Stimulated activated CD8-positive, alpha-beta memory T cell treated with anti-CD3 and anti-CD28 coated beads, Interleukin-15, amount 100 ng/mL, for 24 hours (primary cell): ENCODE data around the gene HDAC10.

Source experiments
- DNase-seq: peaks from one replicate; pipeline ENCODE4 v3.0.0-alpha.2; 2020; ENCODE audit warnings: low read depth

The HDAC10 gene

DNA sequence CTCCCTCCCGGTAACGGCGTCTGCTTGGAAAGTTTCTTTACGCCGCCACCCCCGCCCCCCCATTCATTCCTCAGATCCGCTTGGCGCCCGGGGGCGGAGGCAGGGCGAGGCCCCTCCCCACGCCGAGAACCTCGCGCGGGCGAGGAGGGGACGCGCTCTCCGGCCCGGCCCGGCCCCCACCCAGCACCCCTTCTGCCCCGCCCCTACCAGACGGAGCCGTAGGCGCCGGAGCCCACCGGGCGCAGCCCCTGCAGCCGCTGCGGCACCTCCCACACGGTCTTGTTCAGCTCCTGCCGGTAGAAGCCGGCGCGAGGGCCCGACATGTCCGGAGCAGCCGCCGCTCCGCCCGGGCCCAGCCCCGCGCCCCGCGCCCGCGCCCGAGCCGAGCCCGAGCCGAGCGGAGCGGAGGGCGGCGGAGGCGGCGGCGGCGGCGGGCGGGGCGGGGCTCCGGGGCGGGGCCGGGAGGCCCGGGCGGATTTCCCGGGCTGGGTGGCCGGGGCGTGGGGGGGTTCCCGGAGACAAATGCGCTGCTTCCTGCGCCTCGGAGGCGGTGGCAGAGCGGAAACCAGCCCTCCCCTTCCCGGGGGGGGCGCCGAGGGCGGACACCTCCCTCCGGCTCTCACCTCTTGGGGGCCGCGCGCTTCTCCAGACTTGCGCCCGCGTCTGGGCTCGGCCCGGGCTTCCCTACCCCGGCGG is 19.1 kb upstream of the HDAC10 start, which contains the start of gene MAPK11:
Gene MAPK11, minus strand, starts transcription at position 411 of the 696 bp plus-strand sequence. Its CDS starts 88 bp downstream, at position 323.
- DNase-seq, result no peak

DNA sequence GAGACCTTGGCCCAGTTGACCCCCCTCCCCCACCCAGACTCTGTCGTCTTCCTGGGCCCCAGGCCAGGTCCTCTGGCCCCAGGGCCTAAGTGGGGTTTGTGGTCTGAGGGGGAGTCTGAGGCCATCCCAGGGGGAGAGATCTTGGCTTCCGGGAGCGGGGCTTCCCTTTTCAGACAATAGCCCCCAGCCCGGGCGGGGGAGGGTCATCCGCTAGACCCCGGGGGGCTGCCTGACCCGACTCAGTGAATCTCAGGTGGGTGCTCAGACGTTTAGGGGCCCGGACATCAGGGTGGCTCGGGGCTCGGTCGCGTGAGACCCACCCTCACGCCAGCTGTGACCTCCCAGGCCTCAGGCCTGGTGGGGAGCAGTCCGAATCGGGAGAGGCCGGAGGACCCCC is 18.5 kb upstream of the HDAC10 start:
- no peak for DNase-seq

DNA sequence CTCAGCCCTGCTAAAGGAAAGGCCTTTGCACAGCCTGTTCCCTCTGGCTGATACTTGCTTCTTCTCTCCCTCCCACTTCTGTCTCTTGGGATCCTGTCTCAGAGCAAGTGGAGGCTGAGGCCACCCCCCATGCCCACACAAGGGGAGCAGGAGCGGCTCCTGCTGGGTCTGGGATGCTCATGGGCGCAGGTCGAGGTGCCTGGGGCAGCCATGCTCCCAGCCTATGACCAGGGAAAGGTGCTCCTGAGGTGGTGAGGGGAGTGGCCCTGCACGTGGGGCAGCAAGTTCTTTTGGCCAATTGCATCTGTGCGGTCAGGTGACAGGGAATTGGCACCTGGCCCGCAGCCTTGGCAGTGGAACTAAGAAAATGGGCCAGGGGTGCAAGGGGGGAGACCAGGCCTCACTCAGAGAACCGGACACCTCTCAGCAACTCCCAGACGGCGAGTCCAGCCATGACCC is 17.6 kb upstream of the HDAC10 start:
- no peak for DNase-seq

GRCh38 chr22:50267591-50268390 is 16.7 kb upstream of the HDAC10 start:
- DNase-seq, result no peak

DNA sequence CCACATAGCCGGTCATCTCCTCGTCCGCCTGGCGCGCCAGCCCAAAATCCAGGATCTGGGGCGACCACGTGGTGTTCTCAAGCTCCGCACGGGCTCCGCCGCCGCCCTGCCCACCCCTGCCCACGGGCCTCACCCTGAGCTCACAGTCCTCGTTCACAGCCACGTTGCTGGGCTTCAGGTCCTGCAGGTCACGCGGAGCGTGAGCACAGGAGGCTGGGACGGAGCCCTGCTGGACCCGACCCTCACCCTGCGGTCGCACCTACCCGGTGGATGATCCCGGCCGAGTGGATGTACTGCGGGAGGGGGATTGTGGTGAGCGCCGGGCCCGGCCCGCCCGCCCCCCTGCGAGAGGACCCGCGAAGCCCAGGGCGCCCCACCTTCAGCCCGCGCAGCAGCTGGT is 15.9 kb upstream of the HDAC10 start:
- no peak for DNase-seq

- DNase-seq, result no peak
Measured at GRCh38 chr22:50264946-50265669, 14.0 kb upstream of the HDAC10 start.

DNA sequence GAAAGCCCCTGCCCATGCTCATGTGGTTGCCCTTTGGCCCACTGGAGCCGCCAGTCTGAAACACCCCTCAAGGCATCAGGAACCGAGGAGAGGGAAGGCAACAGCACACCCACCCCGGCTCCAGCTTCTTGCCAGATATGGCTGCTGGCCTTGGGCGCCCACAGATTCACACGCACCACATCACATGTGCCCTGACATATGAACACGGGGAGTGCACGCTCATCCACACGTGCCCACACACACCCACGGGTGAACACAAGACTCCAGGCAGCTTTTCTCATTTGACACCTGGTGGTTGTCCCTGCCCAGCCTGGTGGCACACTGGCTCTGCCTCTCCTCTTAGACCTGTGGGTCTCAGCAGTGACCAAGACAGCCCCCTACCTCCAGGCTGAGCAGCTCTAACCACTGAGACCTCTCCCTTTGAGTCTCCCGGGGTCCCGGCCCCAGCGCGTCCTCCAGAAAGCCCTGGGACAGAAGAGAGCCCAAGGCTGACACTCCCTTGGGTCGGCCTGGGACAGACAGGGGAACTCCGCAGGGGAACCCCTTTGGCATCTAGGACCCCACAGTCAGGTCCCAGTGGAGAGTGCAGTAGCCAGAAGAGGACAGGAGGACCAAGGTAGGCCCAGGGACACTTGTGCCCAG is 13.2 kb upstream of the HDAC10 start:
- DNase-seq, result no peak

- DNase-seq, result no peak
Measured at GRCh38 chr22:50262973-50263617, 12.0 kb upstream of the HDAC10 start.

DNA sequence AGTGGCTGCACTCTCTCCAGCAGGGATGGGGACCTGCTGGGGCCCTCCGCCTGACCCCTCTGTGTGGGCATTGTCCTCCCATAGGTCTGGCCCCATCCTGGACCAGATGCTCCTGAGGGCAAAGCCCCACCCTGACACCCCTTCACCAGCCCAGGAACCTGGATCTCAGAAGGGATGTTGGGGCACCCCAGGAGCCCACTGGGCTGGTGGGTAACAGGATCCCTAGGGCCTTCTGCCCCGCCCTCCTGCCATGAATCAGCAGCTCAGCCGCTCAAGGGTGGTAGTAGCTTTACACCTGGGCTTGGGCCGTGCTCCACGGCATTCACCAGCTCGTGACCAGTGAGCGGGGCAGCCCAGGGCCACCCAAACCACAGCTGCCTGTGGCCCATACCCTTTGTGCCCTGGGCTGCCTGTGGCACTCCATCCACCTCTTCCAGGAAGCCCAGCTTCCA is 11.4 kb upstream of the HDAC10 start:
- no peak for DNase-seq

DNA sequence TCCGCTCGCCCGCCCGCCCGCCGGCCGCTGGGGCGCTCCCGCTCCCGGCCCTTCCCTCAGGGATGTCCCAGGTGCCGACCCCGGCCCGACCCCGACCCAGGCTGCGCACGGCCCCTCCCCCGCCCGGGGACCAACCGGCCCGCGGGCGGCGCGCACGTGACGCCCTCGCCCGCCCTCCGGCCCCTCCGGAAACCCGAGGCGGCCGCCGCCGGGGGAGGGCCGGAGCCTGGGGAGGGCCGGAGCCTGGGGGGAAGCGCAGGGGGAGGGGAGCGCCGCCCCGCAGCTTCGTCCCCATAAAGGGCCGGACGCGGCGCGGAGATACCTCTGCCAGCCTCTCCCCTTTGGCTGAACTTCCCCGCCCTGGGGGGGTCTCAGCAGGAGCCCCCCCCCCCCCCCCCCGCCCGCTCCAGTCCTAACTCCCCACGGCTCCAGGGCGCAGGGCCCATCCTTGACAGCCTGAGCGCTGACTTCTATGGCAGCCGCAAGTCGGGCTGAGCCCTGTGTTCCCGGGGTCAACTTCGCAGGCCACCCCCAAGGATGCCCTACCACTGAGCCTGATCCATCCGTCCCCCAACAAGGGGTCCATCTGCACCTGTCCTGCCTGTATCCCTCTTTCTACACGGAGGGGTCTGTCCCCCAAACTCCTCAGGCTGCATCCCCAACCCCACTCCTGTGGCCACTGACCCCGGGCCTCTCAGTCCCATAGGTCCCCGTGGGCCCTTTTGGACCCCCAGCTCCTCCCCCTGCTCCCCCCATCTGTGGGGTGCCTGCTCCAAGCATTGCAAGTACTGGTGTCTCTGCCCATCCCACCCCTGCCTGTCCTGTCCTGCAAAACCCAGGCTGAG is 10.8 kb upstream of the HDAC10 start, which contains the start of gene MAPK12:
Gene MAPK12, minus strand, starts transcription at position 69 of the 845 bp plus-strand sequence. CDS start 174 bp downstream, outside the sequence.
- DNase-seq, result no peak

DNA sequence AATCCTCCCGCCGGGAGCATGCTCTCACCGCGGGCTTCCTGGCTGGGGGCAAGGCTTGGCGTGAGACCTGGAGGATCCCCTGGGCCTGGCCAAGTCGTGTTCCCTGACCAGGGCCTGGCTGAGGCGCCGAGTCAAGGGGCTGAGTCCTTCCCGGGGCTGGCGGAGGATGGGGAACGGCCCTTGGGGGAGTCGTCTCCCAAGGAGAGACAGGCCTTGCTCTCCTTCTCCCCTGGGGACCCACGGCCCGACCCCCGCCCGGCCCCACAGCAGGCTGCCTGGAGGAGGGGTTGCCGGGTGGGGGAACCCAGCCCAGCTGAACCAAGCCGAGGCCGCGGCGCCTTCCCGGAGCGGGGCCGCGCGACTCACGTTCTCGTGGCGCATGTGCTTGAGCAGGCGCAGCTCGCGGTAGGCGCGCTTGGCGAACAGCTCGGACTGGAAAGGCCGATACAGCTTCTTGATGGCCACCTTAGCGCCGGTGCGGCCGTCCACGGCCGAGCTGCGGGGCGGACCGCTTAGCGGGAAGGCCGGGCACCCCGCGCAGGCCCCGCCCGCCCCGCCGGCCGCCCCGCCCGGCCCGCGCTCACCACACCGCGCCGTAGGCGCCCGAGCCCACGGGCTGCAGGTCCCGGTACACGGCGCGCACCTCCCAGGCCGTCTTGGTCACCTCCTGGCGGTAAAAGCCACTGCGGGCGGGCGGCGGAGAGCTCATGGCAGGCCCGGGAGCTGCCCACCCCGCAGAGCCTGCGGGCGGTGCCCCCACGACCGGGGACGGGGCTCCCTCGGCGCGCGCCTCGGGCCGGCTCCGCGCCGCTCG is 9.9 kb upstream of the HDAC10 start:
- DNase-seq, result no peak

- no peak for DNase-seq
Measured at GRCh38 chr22:50260434-50260800, 9.4 kb upstream of the HDAC10 start.

DNA sequence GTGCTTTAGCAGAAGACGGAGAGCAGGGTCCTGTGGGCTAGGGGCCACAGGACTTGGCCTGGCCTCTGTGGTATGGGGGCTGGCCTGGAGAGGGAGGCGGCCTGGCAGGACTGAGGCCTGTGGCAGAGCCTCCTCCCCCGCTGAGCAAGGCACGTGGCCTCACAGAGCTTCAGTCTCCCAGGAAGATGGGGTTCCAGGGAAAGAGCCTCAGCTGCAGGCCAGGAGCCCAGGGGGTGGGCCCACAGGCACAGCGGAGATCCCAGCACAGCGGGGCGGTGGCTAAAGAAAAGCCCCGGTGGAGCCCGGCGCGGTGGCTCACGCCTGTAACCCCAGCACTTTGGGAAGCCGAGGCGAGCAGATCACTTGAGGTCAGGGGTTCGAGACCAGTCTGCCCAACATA is 8.2 kb upstream of the HDAC10 start:
- no peak for DNase-seq

DNA sequence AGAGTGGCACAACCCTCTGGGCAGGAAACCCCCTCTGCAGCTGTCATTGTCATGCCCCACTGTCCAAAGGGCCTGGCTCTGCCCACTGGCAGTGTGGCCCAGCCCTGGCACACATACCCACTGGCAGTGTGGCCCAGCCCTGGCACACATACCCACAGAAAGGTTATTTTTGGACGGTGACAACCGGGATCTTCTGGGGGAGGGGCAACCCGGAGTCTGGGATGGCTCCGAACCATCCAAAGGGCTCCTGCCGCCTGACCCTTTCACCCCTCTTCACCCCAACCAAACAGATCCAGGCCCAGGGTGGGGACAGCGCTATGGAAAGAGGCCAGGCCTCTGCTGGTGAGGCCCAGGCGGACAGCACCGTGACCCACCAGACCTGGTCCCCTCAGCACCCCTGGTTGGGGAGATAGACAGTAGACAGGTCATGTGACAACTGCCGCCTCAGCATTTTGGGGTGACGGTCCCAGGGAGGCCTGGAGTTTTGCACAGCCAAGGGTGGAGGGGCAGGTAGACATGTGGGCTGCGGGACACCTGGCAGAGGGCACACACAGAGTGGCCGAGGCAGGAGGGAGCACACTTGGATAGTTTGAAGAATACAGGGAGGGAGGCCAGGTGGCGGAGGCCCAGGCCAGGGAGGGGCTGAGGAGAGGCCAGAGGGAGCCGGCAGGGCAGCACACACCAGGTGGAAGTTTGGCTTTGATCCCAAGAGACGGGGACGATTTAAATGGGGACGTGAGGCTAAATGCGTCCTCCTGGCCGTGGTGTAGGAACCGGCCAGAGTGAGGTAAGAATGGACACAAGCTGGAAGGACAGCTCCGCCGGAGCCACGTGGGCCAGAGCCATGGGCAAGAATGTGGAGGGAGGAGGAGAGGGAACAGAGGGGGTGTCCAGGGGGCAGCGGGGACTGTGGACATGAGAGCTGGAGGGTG is 7.6 kb upstream of the HDAC10 start:
- DNase-seq, result no peak

- no peak for DNase-seq
Measured at GRCh38 chr22:50257451-50258360, 6.6 kb upstream of the HDAC10 start.

DNA sequence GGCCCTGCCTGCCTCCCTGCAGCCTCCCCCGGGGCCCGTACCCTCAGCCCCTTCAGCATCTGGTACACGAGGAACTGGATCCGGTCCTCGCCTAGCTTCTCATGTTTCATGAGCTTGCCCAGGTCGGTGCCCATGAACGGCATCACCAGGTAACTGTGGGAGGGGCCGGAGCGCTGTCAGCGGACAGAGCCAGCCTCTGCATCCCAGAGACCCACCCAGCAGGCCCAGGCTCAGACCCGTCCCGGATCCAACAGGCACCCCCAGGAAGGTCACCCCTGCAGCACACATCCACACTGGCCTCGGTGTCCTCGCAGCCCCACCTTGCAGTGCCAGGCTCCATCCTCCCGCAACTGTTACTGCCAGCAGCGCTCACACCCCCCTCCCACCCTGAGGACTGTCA is 6.0 kb upstream of the HDAC10 start:
- no peak for DNase-seq

GRCh38 chr22:50256258-50256862 is 5.3 kb upstream of the HDAC10 start:
- DNase-seq, result no peak
